WTC11 (cell line): Measurements from ENCODE around the gene SSTR5. TPM values are rescaled to one million over a fixed set of nuclear protein-coding genes. Genes with fewer than 3 reads are reported as not detected.

Experiments used
- ATAC-seq: fragments of 200-7000 bp; cut with Tn5 transposase; 2 replicates; pipeline ENCODE4 v1.10.0; 2021; ENCODE audit warnings: mild to moderate bottlenecking, moderate library complexity
- CTCF ChIA-PET: fragments of 300-600 bp; sonication (Branson Sonifier 250); formaldehyde crosslinking; loops from one replicate; lab custom pipeline; 2021; ENCODE audit warnings: antibody characterized with exemption; lab: Charles Lee
- POLR2A ChIA-PET: fragments of 350-600 bp; sonication (Branson Sonifier 250); formaldehyde crosslinking; loops from one replicate; lab custom pipeline; 2021; ENCODE audit warnings: antibody characterized with exemption; lab: Charles Lee
- DNase-seq: peaks from one replicate; pipeline ENCODE4 v3.0.0; 2021; ENCODE audit warnings: low spot score
- H3K27ac Mint-ChIP-seq: 2 replicates; pipeline ENCODE4 v1.8.0; 2021; ENCODE audit warnings: mixed read lengths
- H3K27me3 Mint-ChIP-seq: 2 replicates; pipeline ENCODE4 v1.8.0; 2021; ENCODE audit warnings: low read depth, mild to moderate bottlenecking, moderate library complexity, mixed read lengths
- H3K36me3 Mint-ChIP-seq: 2 replicates; pipeline ENCODE4 v1.8.0; 2021; ENCODE audit warnings: mixed read lengths
- H3K4me1 Mint-ChIP-seq: 2 replicates; pipeline ENCODE4 v1.8.0; 2022; ENCODE audit warnings: mixed read lengths
- H3K4me3 Mint-ChIP-seq: 2 replicates; pipeline ENCODE4 v1.8.0; 2021; ENCODE audit warnings: mild to moderate bottlenecking, moderate library complexity, mixed read lengths
- H3K9me3 Mint-ChIP-seq: 2 replicates; pipeline ENCODE4 v1.8.0; 2021; ENCODE audit warnings: mixed read lengths
- ATF6 ChIP-seq: sonication (generic); formaldehyde crosslinking; IDR thresholded peaks from 2 replicates; pipeline ENCODE4 v1.8.1; 2023; ENCODE audit warnings: mild to moderate bottlenecking, missing genetic modification reagents
- FOXP4 ChIP-seq: sonication (generic); formaldehyde crosslinking; IDR thresholded peaks from 2 replicates; pipeline ENCODE4 v1.8.0; 2022; ENCODE audit warnings: mild to moderate bottlenecking, missing genetic modification reagents
- ZNF263 ChIP-seq: sonication (generic); formaldehyde crosslinking; IDR thresholded peaks from 2 replicates; pipeline ENCODE4 v1.8.1; 2022; ENCODE audit warnings: low read depth, mild to moderate bottlenecking, moderate library complexity, missing genetic modification reagents
- ZNF281 ChIP-seq: sonication (generic); formaldehyde crosslinking; IDR thresholded peaks from 2 replicates; pipeline ENCODE4 v1.8.0; 2023; ENCODE audit warnings: mild to moderate bottlenecking, missing genetic modification reagents
- total RNA-seq: library from RNA; stranded (reverse); gene quantifications from 3 replicates; pipeline ENCODE4 v1.2.3, GENCODE V29; 2021
- TF ChIP-seq, protein P1 (sequence below): sonication (generic); formaldehyde crosslinking; IDR thresholded peaks from 2 replicates; pipeline ENCODE4 v1.8.0; 2022; ENCODE audit warnings: missing genetic modification reagents
- TF ChIP-seq, protein P2 (sequence below): sonication (generic); formaldehyde crosslinking; IDR thresholded peaks from 2 replicates; pipeline ENCODE4 v1.8.0; 2023; ENCODE audit warnings: missing genetic modification reagents, mild to moderate bottlenecking, borderline replicate concordance

SSTR5 gene
- total RNA-seq, 1 experiment from 2014 or later, result 0.61 TPM

GRCh38 chr16:1113889-1114526 lies 41.5 kb downstream of the SSTR5 start:
- H3K4me3 Mint-ChIP-seq, result no peak overlapping the region
- ChIA-PET POLR2A (no interaction called here), CTCF (interaction anchor here (2.4 kb wide), 1 partner anchor 11 kb away, joined by 8 read pairs; no protein-coding TSS in a partner anchor)
- H3K9me3 Mint-ChIP-seq, result no peaks in the 10 kb centered on the region
- H3K27me3 Mint-ChIP-seq, result peaks cover 18% of the 10 kb centered on the region; the same call in 1 of the 2 replicates
- no peak for ATAC-seq
- no peak for DNase-seq
- no peaks in the 10 kb centered on the region for H3K4me1 Mint-ChIP-seq
- TF ChIP-seq ZNF263 (CRISPR knock-in tag), result peak; percentile 64; the same call in 1 of the 2 replicates
- no peak for TF ChIP-seq FOXP4
- no peak for TF ChIP-seq ZNF281 (CRISPR knock-in tag)
- no peaks in the 10 kb centered on the region for H3K36me3 Mint-ChIP-seq
- no peak overlapping the region for H3K27ac Mint-ChIP-seq

GRCh38 chr16:1116693-1117077 lies 44.1 kb downstream of the SSTR5 start:
- H3K27me3 Mint-ChIP-seq, result peaks cover 5% of the 10 kb centered on the region; the same call in 1 of the 2 replicates
- H3K27ac Mint-ChIP-seq, result no peak overlapping the region
- H3K9me3 Mint-ChIP-seq, result no peaks in the 10 kb centered on the region
- no peak for DNase-seq
- H3K36me3 Mint-ChIP-seq, result no peaks in the 10 kb centered on the region
- CTCF ChIA-PET, result interaction anchor here (0.5 kb wide), 1 partner anchor 19 kb away, joined by 4 read pairs; no protein-coding TSS in a partner anchor
- H3K4me1 Mint-ChIP-seq, result no peaks in the 10 kb centered on the region
- POLR2A ChIA-PET, result no interaction called here
- no peak for TF ChIP-seq ATF6 (CRISPR knock-in tag)
- TF ChIP-seq, protein P1, sequence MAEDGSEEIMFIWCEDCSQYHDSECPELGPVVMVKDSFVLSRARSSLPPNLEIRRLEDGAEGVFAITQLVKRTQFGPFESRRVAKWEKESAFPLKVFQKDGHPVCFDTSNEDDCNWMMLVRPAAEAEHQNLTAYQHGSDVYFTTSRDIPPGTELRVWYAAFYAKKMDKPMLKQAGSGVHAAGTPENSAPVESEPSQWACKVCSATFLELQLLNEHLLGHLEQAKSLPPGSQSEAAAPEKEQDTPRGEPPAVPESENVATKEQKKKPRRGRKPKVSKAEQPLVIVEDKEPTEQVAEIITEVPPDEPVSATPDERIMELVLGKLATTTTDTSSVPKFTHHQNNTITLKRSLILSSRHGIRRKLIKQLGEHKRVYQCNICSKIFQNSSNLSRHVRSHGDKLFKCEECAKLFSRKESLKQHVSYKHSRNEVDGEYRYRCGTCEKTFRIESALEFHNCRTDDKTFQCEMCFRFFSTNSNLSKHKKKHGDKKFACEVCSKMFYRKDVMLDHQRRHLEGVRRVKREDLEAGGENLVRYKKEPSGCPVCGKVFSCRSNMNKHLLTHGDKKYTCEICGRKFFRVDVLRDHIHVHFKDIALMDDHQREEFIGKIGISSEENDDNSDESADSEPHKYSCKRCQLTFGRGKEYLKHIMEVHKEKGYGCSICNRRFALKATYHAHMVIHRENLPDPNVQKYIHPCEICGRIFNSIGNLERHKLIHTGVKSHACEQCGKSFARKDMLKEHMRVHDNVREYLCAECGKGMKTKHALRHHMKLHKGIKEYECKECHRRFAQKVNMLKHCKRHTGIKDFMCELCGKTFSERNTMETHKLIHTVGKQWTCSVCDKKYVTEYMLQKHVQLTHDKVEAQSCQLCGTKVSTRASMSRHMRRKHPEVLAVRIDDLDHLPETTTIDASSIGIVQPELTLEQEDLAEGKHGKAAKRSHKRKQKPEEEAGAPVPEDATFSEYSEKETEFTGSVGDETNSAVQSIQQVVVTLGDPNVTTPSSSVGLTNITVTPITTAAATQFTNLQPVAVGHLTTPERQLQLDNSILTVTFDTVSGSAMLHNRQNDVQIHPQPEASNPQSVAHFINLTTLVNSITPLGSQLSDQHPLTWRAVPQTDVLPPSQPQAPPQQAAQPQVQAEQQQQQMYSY (CRISPR knock-in tag), result no peak
- TF ChIP-seq, protein P2, sequence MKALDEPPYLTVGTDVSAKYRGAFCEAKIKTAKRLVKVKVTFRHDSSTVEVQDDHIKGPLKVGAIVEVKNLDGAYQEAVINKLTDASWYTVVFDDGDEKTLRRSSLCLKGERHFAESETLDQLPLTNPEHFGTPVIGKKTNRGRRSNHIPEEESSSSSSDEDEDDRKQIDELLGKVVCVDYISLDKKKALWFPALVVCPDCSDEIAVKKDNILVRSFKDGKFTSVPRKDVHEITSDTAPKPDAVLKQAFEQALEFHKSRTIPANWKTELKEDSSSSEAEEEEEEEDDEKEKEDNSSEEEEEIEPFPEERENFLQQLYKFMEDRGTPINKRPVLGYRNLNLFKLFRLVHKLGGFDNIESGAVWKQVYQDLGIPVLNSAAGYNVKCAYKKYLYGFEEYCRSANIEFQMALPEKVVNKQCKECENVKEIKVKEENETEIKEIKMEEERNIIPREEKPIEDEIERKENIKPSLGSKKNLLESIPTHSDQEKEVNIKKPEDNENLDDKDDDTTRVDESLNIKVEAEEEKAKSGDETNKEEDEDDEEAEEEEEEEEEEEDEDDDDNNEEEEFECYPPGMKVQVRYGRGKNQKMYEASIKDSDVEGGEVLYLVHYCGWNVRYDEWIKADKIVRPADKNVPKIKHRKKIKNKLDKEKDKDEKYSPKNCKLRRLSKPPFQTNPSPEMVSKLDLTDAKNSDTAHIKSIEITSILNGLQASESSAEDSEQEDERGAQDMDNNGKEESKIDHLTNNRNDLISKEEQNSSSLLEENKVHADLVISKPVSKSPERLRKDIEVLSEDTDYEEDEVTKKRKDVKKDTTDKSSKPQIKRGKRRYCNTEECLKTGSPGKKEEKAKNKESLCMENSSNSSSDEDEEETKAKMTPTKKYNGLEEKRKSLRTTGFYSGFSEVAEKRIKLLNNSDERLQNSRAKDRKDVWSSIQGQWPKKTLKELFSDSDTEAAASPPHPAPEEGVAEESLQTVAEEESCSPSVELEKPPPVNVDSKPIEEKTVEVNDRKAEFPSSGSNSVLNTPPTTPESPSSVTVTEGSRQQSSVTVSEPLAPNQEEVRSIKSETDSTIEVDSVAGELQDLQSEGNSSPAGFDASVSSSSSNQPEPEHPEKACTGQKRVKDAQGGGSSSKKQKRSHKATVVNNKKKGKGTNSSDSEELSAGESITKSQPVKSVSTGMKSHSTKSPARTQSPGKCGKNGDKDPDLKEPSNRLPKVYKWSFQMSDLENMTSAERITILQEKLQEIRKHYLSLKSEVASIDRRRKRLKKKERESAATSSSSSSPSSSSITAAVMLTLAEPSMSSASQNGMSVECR, result no peak
- H3K4me3 Mint-ChIP-seq, result no peak overlapping the region
- ATAC-seq, result no peak
